Mesothelial cell of epicardium (in vitro differentiated cells): ENCODE measurements around the gene PRSS38. TPM values are rescaled to one million over a fixed set of nuclear protein-coding genes. Genes with fewer than 3 reads are reported as not detected.

Experiments
- DNase-seq, 2 experiments: peaks; one replicate each; pipeline ENCODE4 v3.0.0; 2021; ENCODE audit warnings: low spot score in 2 of 2; ENCODE audit not compliant: unreplicated experiment in 2 of 2
- H3K27ac Mint-ChIP-seq: 2 replicates; pipeline ENCODE4 v1.8.0; 2021; ENCODE audit warnings: mixed read lengths
- H3K27me3 Mint-ChIP-seq: 2 replicates; pipeline ENCODE4 v1.8.0; 2021; ENCODE audit warnings: low read depth, mixed read lengths
- H3K36me3 Mint-ChIP-seq: 2 replicates; pipeline ENCODE4 v1.8.0; 2021; ENCODE audit warnings: mixed read lengths
- H3K4me1 Mint-ChIP-seq: 2 replicates; pipeline ENCODE4 v1.8.0; 2021; ENCODE audit warnings: mixed read lengths
- H3K4me3 Mint-ChIP-seq: 2 replicates; pipeline ENCODE4 v1.8.0; 2021; ENCODE audit warnings: mild to moderate bottlenecking, moderate library complexity, mixed read lengths
- H3K9me3 Mint-ChIP-seq: 2 replicates; pipeline ENCODE4 v1.8.0; 2021; ENCODE audit warnings: mixed read lengths
- total RNA-seq: library from RNA; stranded (reverse); gene quantifications from 3 replicates; pipeline ENCODE4 v1.2.1, GENCODE V29; 2021
- TF ChIP-seq, protein P1 (sequence below): fragments of 200-600 bp; sonication (generic); IDR thresholded peaks from one replicate; pipeline ENCODE4 v1.5.0; 2021; ENCODE audit warnings: antibody characterized with exemption; ENCODE audit not compliant: unreplicated experiment

The PRSS38 gene
- total RNA-seq, 1 donor from 2014 or later: not detected

GRCh38 chr1:227883073-227883520 lies 67.6 kb downstream of the PRSS38 start:
- H3K27me3 Mint-ChIP-seq: peaks cover 25% of the 10 kb centered on the region
- no peaks in the 10 kb centered on the region for H3K36me3 Mint-ChIP-seq
- DNase-seq: no peak
- H3K4me1 Mint-ChIP-seq: peaks cover 15% of the 10 kb centered on the region
- H3K9me3 Mint-ChIP-seq: no peaks in the 10 kb centered on the region
- no peak overlapping the region for H3K4me3 Mint-ChIP-seq
- no peak overlapping the region for H3K27ac Mint-ChIP-seq
- TF ChIP-seq, protein P1, sequence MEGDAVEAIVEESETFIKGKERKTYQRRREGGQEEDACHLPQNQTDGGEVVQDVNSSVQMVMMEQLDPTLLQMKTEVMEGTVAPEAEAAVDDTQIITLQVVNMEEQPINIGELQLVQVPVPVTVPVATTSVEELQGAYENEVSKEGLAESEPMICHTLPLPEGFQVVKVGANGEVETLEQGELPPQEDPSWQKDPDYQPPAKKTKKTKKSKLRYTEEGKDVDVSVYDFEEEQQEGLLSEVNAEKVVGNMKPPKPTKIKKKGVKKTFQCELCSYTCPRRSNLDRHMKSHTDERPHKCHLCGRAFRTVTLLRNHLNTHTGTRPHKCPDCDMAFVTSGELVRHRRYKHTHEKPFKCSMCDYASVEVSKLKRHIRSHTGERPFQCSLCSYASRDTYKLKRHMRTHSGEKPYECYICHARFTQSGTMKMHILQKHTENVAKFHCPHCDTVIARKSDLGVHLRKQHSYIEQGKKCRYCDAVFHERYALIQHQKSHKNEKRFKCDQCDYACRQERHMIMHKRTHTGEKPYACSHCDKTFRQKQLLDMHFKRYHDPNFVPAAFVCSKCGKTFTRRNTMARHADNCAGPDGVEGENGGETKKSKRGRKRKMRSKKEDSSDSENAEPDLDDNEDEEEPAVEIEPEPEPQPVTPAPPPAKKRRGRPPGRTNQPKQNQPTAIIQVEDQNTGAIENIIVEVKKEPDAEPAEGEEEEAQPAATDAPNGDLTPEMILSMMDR: no peak

DNA sequence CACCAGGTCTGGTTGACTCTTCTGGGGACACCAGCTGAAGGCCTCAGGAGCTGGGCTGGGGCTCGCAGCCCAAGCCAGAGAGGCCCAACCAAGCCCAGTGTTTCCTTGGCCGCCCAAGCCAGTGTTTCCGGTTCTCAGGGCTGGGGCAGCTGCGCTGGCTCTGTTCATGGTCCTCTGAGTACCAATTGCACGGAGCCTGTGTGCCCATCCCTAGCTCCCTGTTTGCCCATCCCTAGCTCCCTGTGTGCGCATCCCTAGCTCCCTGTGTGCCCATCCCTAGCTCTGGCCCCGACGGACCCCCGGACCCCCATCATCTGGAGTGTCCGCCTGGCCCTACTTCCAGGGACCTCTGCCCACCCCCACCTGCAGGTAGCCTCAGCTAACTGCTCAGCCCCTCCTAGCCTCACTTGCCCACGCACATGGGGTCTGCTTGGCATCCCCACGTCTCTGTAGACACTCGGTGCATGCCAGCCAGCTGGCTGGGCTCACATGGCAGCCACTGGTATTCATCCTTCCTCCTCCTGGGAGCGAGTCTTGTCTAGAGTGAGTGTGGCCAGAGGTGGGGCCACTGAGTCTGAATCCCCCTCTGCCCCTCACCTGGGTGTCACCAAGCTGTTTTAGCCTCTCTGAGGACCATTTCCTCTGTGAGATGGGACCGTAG lies 68.3 kb downstream of the PRSS38 start:
- Mint-ChIP-seq H3K27ac (no peak overlapping the region), H3K27me3 (peaks cover 20% of the 10 kb centered on the region), H3K36me3 (no peaks in the 10 kb centered on the region), H3K9me3 (no peaks in the 10 kb centered on the region), H3K4me3 (no peak overlapping the region), H3K4me1 (peaks cover 15% of the 10 kb centered on the region)
- TF ChIP-seq, protein P1: no peak
- no peak for DNase-seq

GRCh38 chr1:227884370-227885134 lies 69.1 kb downstream of the PRSS38 start:
- Mint-ChIP-seq H3K4me3 (no peak overlapping the region), H3K9me3 (no peaks in the 10 kb centered on the region), H3K36me3 (no peaks in the 10 kb centered on the region), H3K27ac (no peak overlapping the region), H3K27me3 (peaks cover 12% of the 10 kb centered on the region), H3K4me1 (peaks cover 15% of the 10 kb centered on the region)
- TF ChIP-seq, protein P1: no peak
- DNase-seq: peak in 1 of 2 experiments; percentile 14

GRCh38 chr1:227885135-227885647 lies 69.7 kb downstream of the PRSS38 start:
- Mint-ChIP-seq H3K36me3 (no peaks in the 10 kb centered on the region), H3K27ac (peak overlapping the region; percentile 63), H3K27me3 (peaks cover 7% of the 10 kb centered on the region), H3K4me1 (peaks cover 15% of the 10 kb centered on the region), H3K4me3 (peak overlapping the region; percentile 13), H3K9me3 (no peaks in the 10 kb centered on the region)
- peak in 1 of 2 experiments; percentile 15 for DNase-seq
- TF ChIP-seq, protein P1: no peak

GRCh38 chr1:227885648-227886502 lies 70.4 kb downstream of the PRSS38 start:
- Mint-ChIP-seq H3K4me3 (peak overlapping the region; percentile 13), H3K27ac (peak overlapping the region; percentile 81), H3K36me3 (no peaks in the 10 kb centered on the region), H3K27me3 (peaks cover 4% of the 10 kb centered on the region), H3K4me1 (peaks cover 15% of the 10 kb centered on the region), H3K9me3 (no peaks in the 10 kb centered on the region)
- peak; percentile 15 to 37 for DNase-seq
- TF ChIP-seq, protein P1: no peak
